HepG2 (cell line): Measurements from ENCODE around the gene RHOT2. TPM values are rescaled to one million over a fixed set of nuclear protein-coding genes. Genes with fewer than 3 reads are reported as not detected.

ENCODE experiments used
- CHCHD3 ChIP-seq: sonication (generic); formaldehyde crosslinking; IDR thresholded peaks from 2 replicates; pipeline ENCODE4 v1.8.0; 2022; ENCODE audit warnings: mild to moderate bottlenecking, missing genetic modification reagents, moderate library complexity
- DZIP1 ChIP-seq: sonication (generic); formaldehyde crosslinking; IDR thresholded peaks from 2 replicates; pipeline ENCODE4 v1.5.0; 2020; ENCODE audit warnings: mild to moderate bottlenecking, missing genetic modification reagents
- GFI1 ChIP-seq: sonication (generic); formaldehyde crosslinking; IDR thresholded peaks from 2 replicates; pipeline ENCODE4 v1.5.0; 2020; ENCODE audit warnings: missing genetic modification reagents, mild to moderate bottlenecking, borderline replicate concordance
- PBX3 ChIP-seq: sonication (generic); formaldehyde crosslinking; IDR thresholded peaks from 2 replicates; pipeline ENCODE4 v1.8.1; 2023; ENCODE audit warnings: missing genetic modification reagents, inconsistent platforms, borderline replicate concordance
- REST ChIP-seq, 2 experiments: IDR thresholded peaks; 2 replicates each; pipeline ENCODE4 v1.6.1; 2011 to 2012; ENCODE audit warnings: low read length in 2 of 2, borderline replicate concordance in 1 of 2, low read depth in 1 of 2, mild to moderate bottlenecking in 1 of 2, moderate library complexity in 1 of 2
- SCMH1 ChIP-seq: sonication (generic); formaldehyde crosslinking; IDR thresholded peaks from 2 replicates; pipeline ENCODE4 v1.9.0; 2021; ENCODE audit warnings: missing genetic modification reagents, mild to moderate bottlenecking, borderline replicate concordance
- SNAPC2 ChIP-seq: sonication (generic); formaldehyde crosslinking; IDR thresholded peaks from 2 replicates; pipeline ENCODE4 v1.8.1; 2022; ENCODE audit warnings: mild to moderate bottlenecking, missing genetic modification reagents
- TBX3 ChIP-seq: fragments of 450-650 bp; IDR thresholded peaks from 2 replicates; pipeline ENCODE4 v1.6.1; 2017; ENCODE audit warnings: antibody characterized with exemption, mild to moderate bottlenecking, inconsistent platforms, borderline replicate concordance
- TFDP1 ChIP-seq: IDR thresholded peaks from 2 replicates; pipeline ENCODE4 v1.6.1; 2016; ENCODE audit warnings: missing compliant biosample characterization, missing genetic modification reagents, borderline replicate concordance
- TOPORS ChIP-seq: sonication (generic); formaldehyde crosslinking; IDR thresholded peaks from 2 replicates; pipeline ENCODE4 v1.8.0; 2023; ENCODE audit warnings: mild to moderate bottlenecking, missing genetic modification reagents
- ZIK1 ChIP-seq: sonication (generic); formaldehyde crosslinking; IDR thresholded peaks from 2 replicates; pipeline ENCODE4 v1.5.0; 2020; ENCODE audit warnings: mild to moderate bottlenecking, low read depth, missing genetic modification reagents, borderline replicate concordance
- ZNF232 ChIP-seq: sonication (generic); formaldehyde crosslinking; IDR thresholded peaks from 2 replicates; pipeline ENCODE4 v1.4.0; 2020; ENCODE audit warnings: missing genetic modification reagents, borderline replicate concordance
- ZNF280B ChIP-seq: sonication (generic); formaldehyde crosslinking; IDR thresholded peaks from 2 replicates; pipeline ENCODE4 v1.5.0; 2020; ENCODE audit warnings: missing genetic modification reagents, mild to moderate bottlenecking, borderline replicate concordance
- ZNF430 ChIP-seq: sonication (generic); formaldehyde crosslinking; IDR thresholded peaks from 2 replicates; pipeline ENCODE4 v1.9.0; 2021; ENCODE audit warnings: mild to moderate bottlenecking, missing genetic modification reagents
- ZNF644 ChIP-seq: IDR thresholded peaks from 2 replicates; pipeline ENCODE4 v1.6.1; 2016; ENCODE audit warnings: low read depth
- ZNF772 ChIP-seq: sonication (generic); formaldehyde crosslinking; IDR thresholded peaks from 2 replicates; pipeline ENCODE4 v1.5.0; 2020; ENCODE audit warnings: mild to moderate bottlenecking, missing genetic modification reagents
- ZNF777 ChIP-seq: sonication (generic); formaldehyde crosslinking; IDR thresholded peaks from 2 replicates; pipeline ENCODE4 v1.4.0; 2020; ENCODE audit warnings: missing genetic modification reagents
- ZSCAN21 ChIP-seq: sonication (generic); formaldehyde crosslinking; IDR thresholded peaks from 2 replicates; pipeline ENCODE4 v1.8.0; 2022; ENCODE audit warnings: mild to moderate bottlenecking, missing genetic modification reagents, moderate library complexity, borderline replicate concordance
- ZSCAN30 ChIP-seq: sonication (generic); formaldehyde crosslinking; IDR thresholded peaks from 2 replicates; pipeline ENCODE4 v1.5.0; 2020; ENCODE audit warnings: mild to moderate bottlenecking, missing genetic modification reagents
- polyA plus RNA-seq, 8 experiments: library from polyadenylated mRNA; depleted of rRNA in 3 of 8; stranded (reverse) in 7 of 8; unstranded in 1 of 8; fragments of >200 nt; fragmentation: Illumina TruSeq in 4 of 8; extraction: Trizol in 4 of 8; gene quantifications; 2 replicates each; pipeline versions ENCODE4 v1.2.1 to v1.2.3, GENCODE V29; 2011 to 2016; ENCODE audit warnings: low read depth in 4 of 8, missing spikeins in 1 of 8, mixed read lengths in 1 of 8; ENCODE audit not compliant: insufficient read depth in 1 of 8
- total RNA-seq, 5 experiments: library from RNA; depleted of rRNA; stranded (reverse); fragments of >200 nt; fragmentation: Illumina TruSeq; extraction: Trizol; gene quantifications; 2 replicates each; pipeline ENCODE4 v1.2.3, GENCODE V29; 2016; ENCODE audit warnings: low read depth in 1 of 5

The RHOT2 gene
- total and polyA plus RNA-seq, 2 of the 13 experiments (the other 11 are each of a cell fraction or from before 2014, with no cell fraction given) = 63.6 to 76.9 TPM

GRCh38 chr16:678209-678857 is 10.4 kb downstream of the RHOT2 start (continued):
- TF ChIP-seq DZIP1 (CRISPR knock-in tag) (no peak), SNAPC2 (CRISPR knock-in tag) (no peak), PBX3 (CRISPR knock-in tag) (no peak), ZNF280B (CRISPR knock-in tag) (no peak), ZNF430 (CRISPR knock-in tag) (no peak), GFI1 (no peak), ZSCAN30 (CRISPR knock-in tag) (no peak), ZNF644 (CRISPR knock-in tag) (no peak), TFDP1 (no peak), ZSCAN21 (CRISPR knock-in tag) (0 out of 2 replicates have a peak, but pooled peaks have one; percentile 6), TBX3 (no peak), SCMH1 (CRISPR knock-in tag) (no peak), TOPORS (CRISPR knock-in tag) (no peak), ZIK1 (CRISPR knock-in tag) (no peak), CHCHD3 (CRISPR knock-in tag) (no peak), REST (IDR thresholded peaks at IDR 0.05; ENCODE audit: borderline replicate concordance in 1 of 2, low read depth in 1 of 2, low read length in 2 of 2) (no peak), ZNF772 (CRISPR knock-in tag) (no peak), ZNF777 (CRISPR knock-in tag) (no peak), ZNF232 (CRISPR knock-in tag) (no peak)
